Neuronal stem cell (in vitro differentiated cells): ENCODE measurements around the gene AVL9.

Experiments used
- DNase-seq: peaks from one replicate; pipeline ENCODE4 v3.0.0-alpha.2; 2013; ENCODE audit warnings: low spot score
- H2AFZ ChIP-seq: one replicate; pipeline ENCODE4 v1.6.1; 2013; ENCODE audit warnings: mild to moderate bottlenecking, low read length, inconsistent platforms
- H2AK5ac ChIP-seq: 2 replicates; pipeline ENCODE4 v1.6.1; 2013; ENCODE audit warnings: low read depth, mild to moderate bottlenecking, inconsistent platforms, low read length, moderate library complexity, mixed read lengths
- H2BK120ac ChIP-seq: 2 replicates; pipeline ENCODE4 v1.6.1; 2013; ENCODE audit warnings: low read depth, mild to moderate bottlenecking, inconsistent platforms, low read length, moderate library complexity, mixed read lengths
- H2BK12ac ChIP-seq: one replicate; pipeline ENCODE4 v1.6.1; 2013; ENCODE audit warnings: low read length, inconsistent platforms
- H2BK15ac ChIP-seq: 2 replicates; pipeline ENCODE4 v1.6.1; 2013; ENCODE audit warnings: mild to moderate bottlenecking, low read length, inconsistent platforms, mixed read lengths
- H2BK5ac ChIP-seq: one replicate; pipeline ENCODE4 v1.6.1; 2013; ENCODE audit warnings: inconsistent platforms, mild to moderate bottlenecking, low read length, moderate library complexity
- H3K14ac ChIP-seq: one replicate; pipeline ENCODE4 v1.6.1; 2013; ENCODE audit warnings: low read length, inconsistent platforms
- H3K18ac ChIP-seq: 2 replicates; pipeline ENCODE4 v1.6.1; 2013; ENCODE audit warnings: low read length, inconsistent platforms
- H3K23ac ChIP-seq: 2 replicates; pipeline ENCODE4 v1.6.1; 2013; ENCODE audit warnings: low read depth, mild to moderate bottlenecking, mixed read lengths, low read length, inconsistent platforms; ENCODE audit not compliant: poor library complexity
- H3K27ac ChIP-seq: replicated peaks from 3 replicates; pipeline ENCODE4 v1.5.1; 2013; ENCODE audit warnings: low read length, inconsistent platforms
- H3K27me3 ChIP-seq, 3 experiments: 2 replicates each; pipeline ENCODE4 v1.6.1; 2013; ENCODE audit warnings: low read length in 3 of 3, mild to moderate bottlenecking in 2 of 3, inconsistent platforms in 1 of 3, low read depth in 1 of 3, mixed read lengths in 1 of 3, moderate library complexity in 1 of 3; ENCODE audit not compliant: control insufficient read depth in 3 of 3, insufficient read depth in 3 of 3
- H3K36me3 ChIP-seq, 2 donors: replicated peaks in 1 of 2; 2 replicates each; pipeline ENCODE4 v1.6.1; 2013; ENCODE audit warnings: low read length in 2 of 2; ENCODE audit not compliant: control insufficient read depth in 2 of 2, insufficient read depth in 2 of 2
- H3K4ac ChIP-seq: 2 replicates; pipeline ENCODE4 v1.6.1; 2013; ENCODE audit warnings: inconsistent platforms, mild to moderate bottlenecking, low read length, moderate library complexity
- H3K4me1 ChIP-seq, 2 donors: 1 replicate in 1 of 2; 2 replicates in 1 of 2; pipeline ENCODE4 v1.6.1; 2013; ENCODE audit warnings: low read length in 2 of 2, low read depth in 1 of 2; ENCODE audit not compliant: control insufficient read depth in 2 of 2, insufficient read depth in 1 of 2
- H3K4me2 ChIP-seq: one replicate; pipeline ENCODE4 v1.6.1; 2013; ENCODE audit warnings: mild to moderate bottlenecking, low read length, inconsistent platforms; ENCODE audit not compliant: insufficient read depth, poor library complexity, severe bottlenecking
- H3K4me3 ChIP-seq, 2 donors: 2 replicates each; pipeline ENCODE4 v1.5.1; 2013; ENCODE audit warnings: low read length in 2 of 2, mild to moderate bottlenecking in 2 of 2, inconsistent platforms in 1 of 2, moderate library complexity in 1 of 2
- H3K79me1 ChIP-seq: one replicate; pipeline ENCODE4 v1.6.1; 2013; ENCODE audit warnings: low read depth, mild to moderate bottlenecking, inconsistent platforms, low read length, moderate library complexity
- H3K9ac ChIP-seq: one replicate; pipeline ENCODE4 v1.6.1; 2013; ENCODE audit warnings: mild to moderate bottlenecking, low read depth, low read length, inconsistent platforms; ENCODE audit not compliant: poor library complexity
- H3K9me3 ChIP-seq, 2 donors: replicated peaks in 1 of 2; 2 replicates each; pipeline versions ENCODE3 to v1.6.1; 2013; ENCODE audit warnings: low read length in 2 of 2, mild to moderate bottlenecking in 2 of 2, inconsistent platforms in 1 of 2, low read depth in 1 of 2, mixed read lengths in 1 of 2, moderate library complexity in 1 of 2; ENCODE audit not compliant: control insufficient read depth in 2 of 2, insufficient read depth in 1 of 2
- H4K8ac ChIP-seq: one replicate; pipeline ENCODE4 v1.6.1; 2013; ENCODE audit warnings: low read depth, mild to moderate bottlenecking, inconsistent platforms, low read length, moderate library complexity
- H4K91ac ChIP-seq: one replicate; pipeline ENCODE4 v1.6.1; 2013; ENCODE audit warnings: low read length, low read depth, mild to moderate bottlenecking, inconsistent platforms; ENCODE audit not compliant: poor library complexity
- WGBS, 2 donors: extraction: QIAGEN DNeasy Blood & Tissue Kit; methylation state at CpG; one replicate each; pipeline ENCODE4 v1.1.7; 2013; ENCODE audit warnings: missing lambda C conversion rate in 2 of 2, mixed read lengths in 1 of 2; ENCODE audit not compliant: insufficient read length in 2 of 2, insufficient replicate concordance in 1 of 2; ENCODE audit errors: extremely low coverage in 2 of 2; 5-methylcytosine and 5-hydroxymethylcytosine counted together

The AVL9 gene

DNA sequence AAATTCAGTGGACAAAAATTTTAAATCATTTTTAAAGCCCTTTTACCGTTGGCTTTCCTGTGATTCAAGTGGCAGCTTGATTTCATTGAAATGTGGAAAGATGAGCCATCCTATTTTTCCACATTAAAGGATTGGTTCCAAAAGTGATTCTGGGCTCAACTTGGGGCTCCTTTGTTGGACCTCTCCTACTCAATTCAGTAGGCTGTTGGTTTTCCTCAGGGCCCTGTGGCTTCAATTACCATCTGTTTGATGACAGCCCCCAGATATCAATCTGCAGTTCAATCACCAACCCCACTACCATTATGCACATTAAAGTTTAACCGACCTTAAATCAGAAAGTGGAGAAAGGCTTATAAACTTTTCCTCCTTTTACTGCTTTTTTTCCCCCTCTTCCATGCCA, 47.3 kb downstream of the AVL9 start:
- Histone ChIP-seq H3K4me2 (no peak overlapping the region), H2BK15ac (no peak overlapping the region), H3K9me3 (no peaks in the 10 kb centered on the region), H3K4me3 (no peak overlapping the region), H3K14ac (no peak overlapping the region), H4K91ac (no peak overlapping the region), H4K8ac (no peak overlapping the region), H3K18ac (no peak overlapping the region), H3K36me3 (peaks cover 3 to 47% of the 10 kb centered on the region in 2 donors), H3K4ac (no peak overlapping the region), H2BK5ac (no peak overlapping the region), H3K9ac (no peak overlapping the region), H3K4me1 (no peaks in the 10 kb centered on the region), H2AK5ac (no peak overlapping the region), H3K27ac (no peak overlapping the region), H2AFZ (no peak overlapping the region), H3K79me1 (no peaks in the 10 kb centered on the region), H2BK12ac (no peak overlapping the region), H2BK120ac (no peak overlapping the region), H3K23ac (no peak overlapping the region), H3K27me3 (no peaks in the 10 kb centered on the region)
- DNase-seq, result no peak
- WGBS, 2 donors, result no CpG with 5 or more reads among the region's 2 CpGs

DNA sequence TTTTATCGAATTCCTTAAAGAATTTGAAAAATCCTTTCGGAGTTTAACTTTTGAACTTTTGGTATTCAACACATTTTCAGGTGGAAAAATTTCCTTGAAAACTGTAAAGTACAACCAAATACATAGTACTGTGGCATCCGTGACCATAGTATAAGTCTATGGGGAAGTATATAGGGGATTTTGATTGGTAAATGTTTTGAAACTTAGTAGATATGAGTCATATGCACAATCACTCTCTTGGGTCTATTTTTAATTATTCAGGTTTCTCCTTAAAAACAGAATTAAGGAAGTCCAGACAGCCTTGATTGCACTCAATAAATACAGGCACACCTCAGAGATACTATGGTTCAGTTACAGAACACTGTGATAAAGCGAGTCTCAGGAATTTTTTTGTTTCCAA, 64.2 kb downstream of the AVL9 start:
- peaks cover 10 to 76% of the 10 kb centered on the region in 2 donors for H3K36me3 ChIP-seq
- DNase-seq, result no peak
- H3K4ac ChIP-seq, result no peak overlapping the region
- H3K27ac ChIP-seq, result no peak overlapping the region
- no peak overlapping the region for H2BK15ac ChIP-seq
- no peaks in the 10 kb centered on the region for H3K27me3 ChIP-seq
- H4K91ac ChIP-seq, result no peak overlapping the region
- H3K18ac ChIP-seq, result no peak overlapping the region
- no peak overlapping the region for H3K4me3 ChIP-seq
- no peak overlapping the region for H3K4me2 ChIP-seq
- no peaks in the 10 kb centered on the region for H3K4me1 ChIP-seq
- no peak overlapping the region for H3K23ac ChIP-seq
- H2AFZ ChIP-seq, result no peak overlapping the region
- no peak overlapping the region for H2AK5ac ChIP-seq
- H3K9ac ChIP-seq, result no peak overlapping the region
- H2BK12ac ChIP-seq, result no peak overlapping the region
- no peak overlapping the region for H3K14ac ChIP-seq
- H4K8ac ChIP-seq, result no peak overlapping the region
- no peaks in the 10 kb centered on the region for H3K79me1 ChIP-seq
- no peak overlapping the region for H2BK120ac ChIP-seq
- no peaks in the 10 kb centered on the region for H3K9me3 ChIP-seq
- no CpG with 5 or more reads among the region's 4 CpGs for WGBS, 2 donors
- no peak overlapping the region for H2BK5ac ChIP-seq

DNA sequence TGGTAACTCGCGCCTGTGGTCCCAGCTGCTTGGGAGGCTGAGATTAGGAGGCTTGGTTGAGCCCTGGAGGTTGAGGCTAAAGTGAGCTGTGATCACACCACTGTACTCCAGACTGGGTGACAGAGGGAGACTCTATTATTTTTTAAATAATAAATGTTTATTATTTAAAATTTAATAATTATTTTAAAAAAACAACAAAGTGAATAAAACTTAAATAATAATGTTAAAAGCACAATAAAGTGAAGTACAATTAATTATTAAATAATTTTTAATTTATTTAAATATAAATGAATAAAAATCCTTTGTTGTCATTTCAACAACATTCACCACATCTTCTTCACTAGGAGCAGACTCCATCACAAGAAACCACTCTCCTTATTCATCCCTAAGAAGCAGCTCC, 64.8 kb downstream of the AVL9 start:
- H3K23ac ChIP-seq, result no peak overlapping the region
- H3K4me3 ChIP-seq, result no peak overlapping the region
- DNase-seq, result no peak
- H3K4ac ChIP-seq, result no peak overlapping the region
- no peak overlapping the region for H2BK15ac ChIP-seq
- H3K4me1 ChIP-seq, result no peaks in the 10 kb centered on the region
- no peak overlapping the region for H2BK120ac ChIP-seq
- H3K9me3 ChIP-seq, result no peaks in the 10 kb centered on the region
- H4K8ac ChIP-seq, result no peak overlapping the region
- H3K36me3 ChIP-seq, result peaks cover 10 to 74% of the 10 kb centered on the region in 2 donors
- no peak overlapping the region for H2BK12ac ChIP-seq
- H3K79me1 ChIP-seq, result no peaks in the 10 kb centered on the region
- H3K9ac ChIP-seq, result no peak overlapping the region
- H3K4me2 ChIP-seq, result no peak overlapping the region
- H3K27me3 ChIP-seq, result no peaks in the 10 kb centered on the region
- H2BK5ac ChIP-seq, result no peak overlapping the region
- H3K14ac ChIP-seq, result no peak overlapping the region
- WGBS, 2 donors, result no CpG with 5 or more reads among the region's 2 CpGs
- H3K27ac ChIP-seq, result no peak overlapping the region
- H3K18ac ChIP-seq, result no peak overlapping the region
- H2AFZ ChIP-seq, result no peak overlapping the region
- H4K91ac ChIP-seq, result no peak overlapping the region
- no peak overlapping the region for H2AK5ac ChIP-seq

DNA sequence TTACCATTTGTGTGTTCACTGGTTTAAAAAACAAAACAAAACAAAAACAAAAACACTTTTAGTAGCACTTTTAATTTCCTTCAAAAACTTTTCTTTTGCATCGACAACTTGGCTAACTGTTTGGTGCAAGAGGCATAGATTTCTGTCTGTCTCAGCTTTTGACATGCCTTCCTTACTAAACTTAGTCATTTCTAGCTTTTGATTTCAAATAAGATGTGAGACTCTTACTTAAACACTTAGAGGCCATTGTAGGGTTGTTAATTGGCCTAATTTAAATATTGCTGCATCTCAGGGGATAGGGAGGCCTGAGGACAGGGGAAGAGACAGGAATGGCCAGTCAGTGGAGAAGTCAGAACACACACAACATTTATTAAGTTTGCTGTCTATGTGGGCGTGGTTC, 66.3 kb downstream of the AVL9 start:
- no CpG with 5 or more reads among the region's 2 CpGs for WGBS, 2 donors
- H3K36me3 ChIP-seq, result peaks cover 10 to 64% of the 10 kb centered on the region in 2 donors

More for the DNA sequence above, 66.3 kb downstream of the AVL9 start:
- H2BK120ac ChIP-seq, result no peak overlapping the region
- no peak overlapping the region for H2BK12ac ChIP-seq
- DNase-seq, result no peak
- H3K4me1 ChIP-seq, result no peaks in the 10 kb centered on the region
- no peak overlapping the region for H3K9ac ChIP-seq
- H2AFZ ChIP-seq, result no peak overlapping the region
- no peak overlapping the region for H3K4me2 ChIP-seq
- H3K27ac ChIP-seq, result no peak overlapping the region
- H3K9me3 ChIP-seq, result no peaks in the 10 kb centered on the region
- H4K91ac ChIP-seq, result no peak overlapping the region
- H3K27me3 ChIP-seq, result no peaks in the 10 kb centered on the region
- no peak overlapping the region for H3K23ac ChIP-seq
- H2BK15ac ChIP-seq, result no peak overlapping the region
- H3K4ac ChIP-seq, result no peak overlapping the region
- no peak overlapping the region for H3K18ac ChIP-seq
- H2AK5ac ChIP-seq, result no peak overlapping the region
- no peak overlapping the region for H2BK5ac ChIP-seq
- H3K14ac ChIP-seq, result no peak overlapping the region
- no peak overlapping the region for H3K4me3 ChIP-seq
- no peak overlapping the region for H4K8ac ChIP-seq
- H3K79me1 ChIP-seq, result no peaks in the 10 kb centered on the region
